Measurements from ENCODE around the gene RBM33.
A peak's percentile ranks its signal among the peaks of the same experiment; 100 is the strongest.

Gene RBM33

DNA sequence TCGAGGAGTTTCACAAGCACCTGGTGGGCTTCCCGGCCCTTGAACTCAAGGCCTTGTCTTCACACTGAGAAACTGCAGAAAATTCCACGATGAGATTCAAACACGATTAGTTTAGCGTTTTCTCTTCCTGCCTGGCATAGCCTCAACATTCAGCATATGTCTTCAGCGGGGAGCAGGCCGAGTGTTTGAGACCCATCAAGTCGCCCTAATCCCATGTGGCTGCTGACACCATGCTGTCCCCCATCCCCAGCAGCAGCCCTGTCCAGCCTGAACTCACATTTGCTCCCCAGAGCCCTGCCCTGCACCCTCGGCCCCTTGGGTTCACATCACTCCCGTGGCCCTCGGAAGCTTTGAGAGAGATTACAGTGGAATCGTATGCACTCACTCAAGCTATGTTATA, 35.3 kb upstream of the RBM33 start:
- Histone ChIP-seq H3F3A (ENCODE audit: insufficient read depth, low read length) (no peaks in the 10 kb centered on the region), H3K9me3 (ENCODE audit: low read length) (no peaks in the 10 kb centered on the region), H3K4me3 (ENCODE audit: low read depth, low read length, poor library complexity, severe bottlenecking) (no peak overlapping the region), H3K79me2 (ENCODE audit: insufficient read depth, low read length) (no peaks in the 10 kb centered on the region), H3K4me1 (ENCODE audit: insufficient read depth, low read length, severe bottlenecking) (peaks cover 11% of the 10 kb centered on the region), H2AFZ (ENCODE audit: low read length) (no peak overlapping the region), H3K9ac (ENCODE audit: low read length) (no peak overlapping the region), H3K27ac (ENCODE audit: low read depth, low read length, poor library complexity, severe bottlenecking) (no peak overlapping the region), H3K9me2 (ENCODE audit: low read depth, low read length) (no peaks in the 10 kb centered on the region), H3K4me2 (ENCODE audit: low read length) (no peak overlapping the region), H3K27me3 (ENCODE audit: insufficient read depth, low read length) (peaks cover 2% of the 10 kb centered on the region; the same call in 1 of the 2 replicates), H4K20me1 (ENCODE audit: insufficient read depth, low read length) (no peaks in the 10 kb centered on the region), H3K36me3 (ENCODE audit: insufficient read depth, low read length) (no peaks in the 10 kb centered on the region)
- TF ChIP-seq, protein P1, sequence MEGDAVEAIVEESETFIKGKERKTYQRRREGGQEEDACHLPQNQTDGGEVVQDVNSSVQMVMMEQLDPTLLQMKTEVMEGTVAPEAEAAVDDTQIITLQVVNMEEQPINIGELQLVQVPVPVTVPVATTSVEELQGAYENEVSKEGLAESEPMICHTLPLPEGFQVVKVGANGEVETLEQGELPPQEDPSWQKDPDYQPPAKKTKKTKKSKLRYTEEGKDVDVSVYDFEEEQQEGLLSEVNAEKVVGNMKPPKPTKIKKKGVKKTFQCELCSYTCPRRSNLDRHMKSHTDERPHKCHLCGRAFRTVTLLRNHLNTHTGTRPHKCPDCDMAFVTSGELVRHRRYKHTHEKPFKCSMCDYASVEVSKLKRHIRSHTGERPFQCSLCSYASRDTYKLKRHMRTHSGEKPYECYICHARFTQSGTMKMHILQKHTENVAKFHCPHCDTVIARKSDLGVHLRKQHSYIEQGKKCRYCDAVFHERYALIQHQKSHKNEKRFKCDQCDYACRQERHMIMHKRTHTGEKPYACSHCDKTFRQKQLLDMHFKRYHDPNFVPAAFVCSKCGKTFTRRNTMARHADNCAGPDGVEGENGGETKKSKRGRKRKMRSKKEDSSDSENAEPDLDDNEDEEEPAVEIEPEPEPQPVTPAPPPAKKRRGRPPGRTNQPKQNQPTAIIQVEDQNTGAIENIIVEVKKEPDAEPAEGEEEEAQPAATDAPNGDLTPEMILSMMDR (IDR thresholded peaks at IDR 0.05; ENCODE audit: low read length) = no peak
- TF ChIP-seq EZH2 (IDR thresholded peaks at IDR 0.05; ENCODE audit: borderline replicate concordance, low read length) = no peak

DNA sequence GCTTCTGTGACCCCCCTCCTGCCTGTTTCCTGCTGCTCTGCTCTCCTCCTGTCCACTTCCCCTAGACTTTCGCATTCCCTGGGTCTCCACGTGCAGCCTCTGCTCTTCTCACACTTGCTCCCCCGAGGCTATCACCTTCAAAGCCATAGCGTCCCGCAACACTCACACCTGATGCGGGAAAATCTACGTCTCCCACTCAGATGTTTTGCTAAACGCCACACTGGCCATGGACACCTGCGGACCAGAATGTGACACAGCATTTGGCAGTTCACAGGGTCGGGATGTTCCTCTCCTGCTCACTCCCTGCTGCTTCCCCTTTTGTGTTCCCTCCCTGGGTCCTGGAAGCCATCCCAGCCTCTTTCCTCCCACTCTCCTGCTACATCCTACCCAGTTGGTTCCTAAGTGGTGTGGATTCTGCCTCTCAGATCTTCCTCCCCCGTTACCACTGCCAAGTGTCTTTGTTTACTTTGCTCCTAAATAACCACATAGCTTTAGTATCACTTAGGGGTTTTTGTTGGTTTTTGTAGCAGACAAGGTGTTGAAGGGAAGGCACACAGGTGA, 33.7 kb upstream of the RBM33 start:
- Histone ChIP-seq H3K27me3 (ENCODE audit: insufficient read depth, low read length) (no peaks in the 10 kb centered on the region; the same call in 1 of the 2 replicates), H3K4me2 (ENCODE audit: low read length) (peak overlapping the region; percentile 55; the same call in 1 of the 2 replicates), H3F3A (ENCODE audit: insufficient read depth, low read length) (no peaks in the 10 kb centered on the region), H3K27ac (ENCODE audit: low read depth, low read length, poor library complexity, severe bottlenecking) (no peak overlapping the region), H3K9me3 (ENCODE audit: low read length) (no peaks in the 10 kb centered on the region; the same call in 1 of the 2 replicates), H3K36me3 (ENCODE audit: insufficient read depth, low read length) (no peaks in the 10 kb centered on the region), H3K9me2 (ENCODE audit: low read depth, low read length) (no peaks in the 10 kb centered on the region), H4K20me1 (ENCODE audit: insufficient read depth, low read length) (no peaks in the 10 kb centered on the region), H3K79me2 (ENCODE audit: insufficient read depth, low read length) (no peaks in the 10 kb centered on the region), H3K9ac (ENCODE audit: low read length) (no peak overlapping the region), H3K4me1 (ENCODE audit: insufficient read depth, low read length, severe bottlenecking) (peaks cover 11% of the 10 kb centered on the region), H2AFZ (ENCODE audit: low read length) (no peak overlapping the region), H3K4me3 (ENCODE audit: low read depth, low read length, poor library complexity, severe bottlenecking) (peak overlapping the region; percentile 46)
- TF ChIP-seq, protein P1 (IDR thresholded peaks at IDR 0.05; ENCODE audit: low read length) = no peak
- TF ChIP-seq EZH2 (IDR thresholded peaks at IDR 0.05; ENCODE audit: borderline replicate concordance, low read length) = no peak

DNA sequence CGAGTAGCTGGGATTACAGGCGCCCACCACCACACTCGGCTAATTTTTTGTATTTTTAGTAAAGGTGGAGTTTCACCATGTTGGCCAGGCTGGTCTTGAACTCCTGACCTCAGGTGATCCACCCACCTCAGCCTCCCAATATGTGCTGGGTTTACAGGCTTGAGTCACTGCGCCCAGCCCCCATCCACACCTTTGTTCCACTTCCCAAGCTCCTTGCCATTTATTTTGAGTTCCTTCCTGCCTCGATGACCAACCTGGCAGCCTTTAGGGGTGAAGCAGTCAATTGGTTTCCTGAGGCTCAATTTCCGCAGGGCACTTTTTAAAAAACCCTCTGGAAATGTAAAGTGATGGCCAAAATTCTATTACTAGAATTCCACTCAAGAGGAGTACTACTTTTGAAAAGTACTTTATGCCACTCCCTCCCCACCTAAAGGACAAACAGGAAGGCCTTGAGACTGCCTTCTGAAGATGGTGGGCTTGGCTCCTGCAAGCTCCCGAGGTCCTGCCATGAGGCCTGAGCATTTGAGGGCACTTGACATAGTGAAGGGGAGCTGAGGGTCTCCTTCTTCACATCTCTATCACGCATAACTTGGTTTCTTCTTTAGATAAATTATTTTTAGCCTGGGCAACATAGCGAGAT, 32.5 kb upstream of the RBM33 start:
- Histone ChIP-seq H3K27me3 (ENCODE audit: insufficient read depth, low read length) (no peaks in the 10 kb centered on the region; the same call in 1 of the 2 replicates), H3K9me2 (ENCODE audit: low read depth, low read length) (no peaks in the 10 kb centered on the region)

More for the DNA sequence above, 32.5 kb upstream of the RBM33 start:
- H3K36me3 ChIP-seq (ENCODE audit: insufficient read depth, low read length) = no peaks in the 10 kb centered on the region
- no peaks in the 10 kb centered on the region for H3K79me2 ChIP-seq (ENCODE audit: insufficient read depth, low read length)
- peaks cover 11% of the 10 kb centered on the region for H3K4me1 ChIP-seq (ENCODE audit: insufficient read depth, low read length, severe bottlenecking)
- H3K27ac ChIP-seq (ENCODE audit: low read depth, low read length, poor library complexity, severe bottlenecking) = no peak overlapping the region
- H3F3A ChIP-seq (ENCODE audit: insufficient read depth, low read length) = no peaks in the 10 kb centered on the region
- no peaks in the 10 kb centered on the region; the same call in 1 of the 2 replicates for H3K9me3 ChIP-seq (ENCODE audit: low read length)
- no peaks in the 10 kb centered on the region for H4K20me1 ChIP-seq (ENCODE audit: insufficient read depth, low read length)
- no peak overlapping the region for H3K9ac ChIP-seq (ENCODE audit: low read length)
- H3K4me2 ChIP-seq (ENCODE audit: low read length) = no peak overlapping the region
- TF ChIP-seq EZH2 (IDR thresholded peaks at IDR 0.05; ENCODE audit: borderline replicate concordance, low read length) = no peak
- TF ChIP-seq, protein P1 (IDR thresholded peaks at IDR 0.05; ENCODE audit: low read length) = no peak
- H2AFZ ChIP-seq (ENCODE audit: low read length) = no peak overlapping the region
- no peak overlapping the region for H3K4me3 ChIP-seq (ENCODE audit: low read depth, low read length, poor library complexity, severe bottlenecking)
